Measurements from ENCODE around the gene TBL1Y. TPM values are rescaled to one million over a fixed set of nuclear protein-coding genes. Genes with fewer than 3 reads are reported as not detected.

The TBL1Y gene
- polyA plus RNA-seq, 1 donor from 2014 or later, result not detected

DNA sequence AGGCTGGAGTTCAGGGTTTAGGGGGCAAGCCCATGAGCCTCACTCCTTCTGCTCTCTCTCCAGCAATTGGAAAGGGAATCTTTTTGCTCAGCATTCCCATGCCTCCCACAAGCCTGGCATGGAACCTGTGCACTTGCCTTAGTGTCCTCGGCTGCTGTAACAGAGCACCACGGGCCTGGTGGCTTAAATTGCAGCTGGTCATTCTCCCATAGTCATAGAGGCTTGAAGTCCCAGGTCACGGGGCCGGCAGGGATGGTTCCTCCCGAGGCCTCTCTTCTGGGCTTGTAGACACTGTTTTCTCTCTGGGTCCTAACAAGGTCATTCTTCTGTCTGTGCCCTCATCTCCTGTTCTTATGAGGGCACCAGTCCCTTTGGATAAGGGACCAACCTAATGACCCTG is 57.2 kb downstream of the TBL1Y start:
- no peak overlapping the region for H3K4me2 ChIP-seq (ENCODE audit: low read length)
- no peaks in the 10 kb centered on the region for H3K27me3 ChIP-seq (ENCODE audit: insufficient read depth, low read depth, low read length)
- no peaks in the 10 kb centered on the region for H3F3A ChIP-seq (ENCODE audit: insufficient read depth, low read length, poor library complexity, severe bottlenecking)
- no peaks in the 10 kb centered on the region for H3K9me3 ChIP-seq (ENCODE audit: low read length)
- H3K36me3 ChIP-seq (ENCODE audit: insufficient read depth, low read length), result no peaks in the 10 kb centered on the region
- H3K79me2 ChIP-seq (replicated peaks; ENCODE audit: insufficient read depth, low read length), result no peaks in the 10 kb centered on the region
- TF ChIP-seq RAD21 (conservative IDR thresholded peaks at IDR 0.05) (no peak), POLR2AphosphoS5 (IDR thresholded peaks at IDR 0.05) (no peak), MXI1 (conservative IDR thresholded peaks at IDR 0.05; ENCODE audit: poor library complexity, severe bottlenecking) (no peak), EP300 (conservative IDR thresholded peaks at IDR 0.05; ENCODE audit: poor library complexity, severe bottlenecking) (no peak), EZH2 (IDR thresholded peaks at IDR 0.05; ENCODE audit: borderline replicate concordance, insufficient read depth, low read length, poor library complexity, severe bottlenecking) (no peak), TAF1 (IDR thresholded peaks at IDR 0.05; ENCODE audit: low read depth) (no peak), SMC3 (conservative IDR thresholded peaks at IDR 0.05; ENCODE audit: poor library complexity) (no peak)
- TF ChIP-seq, protein P1, sequence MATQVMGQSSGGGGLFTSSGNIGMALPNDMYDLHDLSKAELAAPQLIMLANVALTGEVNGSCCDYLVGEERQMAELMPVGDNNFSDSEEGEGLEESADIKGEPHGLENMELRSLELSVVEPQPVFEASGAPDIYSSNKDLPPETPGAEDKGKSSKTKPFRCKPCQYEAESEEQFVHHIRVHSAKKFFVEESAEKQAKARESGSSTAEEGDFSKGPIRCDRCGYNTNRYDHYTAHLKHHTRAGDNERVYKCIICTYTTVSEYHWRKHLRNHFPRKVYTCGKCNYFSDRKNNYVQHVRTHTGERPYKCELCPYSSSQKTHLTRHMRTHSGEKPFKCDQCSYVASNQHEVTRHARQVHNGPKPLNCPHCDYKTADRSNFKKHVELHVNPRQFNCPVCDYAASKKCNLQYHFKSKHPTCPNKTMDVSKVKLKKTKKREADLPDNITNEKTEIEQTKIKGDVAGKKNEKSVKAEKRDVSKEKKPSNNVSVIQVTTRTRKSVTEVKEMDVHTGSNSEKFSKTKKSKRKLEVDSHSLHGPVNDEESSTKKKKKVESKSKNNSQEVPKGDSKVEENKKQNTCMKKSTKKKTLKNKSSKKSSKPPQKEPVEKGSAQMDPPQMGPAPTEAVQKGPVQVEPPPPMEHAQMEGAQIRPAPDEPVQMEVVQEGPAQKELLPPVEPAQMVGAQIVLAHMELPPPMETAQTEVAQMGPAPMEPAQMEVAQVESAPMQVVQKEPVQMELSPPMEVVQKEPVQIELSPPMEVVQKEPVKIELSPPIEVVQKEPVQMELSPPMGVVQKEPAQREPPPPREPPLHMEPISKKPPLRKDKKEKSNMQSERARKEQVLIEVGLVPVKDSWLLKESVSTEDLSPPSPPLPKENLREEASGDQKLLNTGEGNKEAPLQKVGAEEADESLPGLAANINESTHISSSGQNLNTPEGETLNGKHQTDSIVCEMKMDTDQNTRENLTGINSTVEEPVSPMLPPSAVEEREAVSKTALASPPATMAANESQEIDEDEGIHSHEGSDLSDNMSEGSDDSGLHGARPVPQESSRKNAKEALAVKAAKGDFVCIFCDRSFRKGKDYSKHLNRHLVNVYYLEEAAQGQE (IDR thresholded peaks at IDR 0.05; ENCODE audit: borderline replicate concordance), result no peak
- TF ChIP-seq, protein P2, sequence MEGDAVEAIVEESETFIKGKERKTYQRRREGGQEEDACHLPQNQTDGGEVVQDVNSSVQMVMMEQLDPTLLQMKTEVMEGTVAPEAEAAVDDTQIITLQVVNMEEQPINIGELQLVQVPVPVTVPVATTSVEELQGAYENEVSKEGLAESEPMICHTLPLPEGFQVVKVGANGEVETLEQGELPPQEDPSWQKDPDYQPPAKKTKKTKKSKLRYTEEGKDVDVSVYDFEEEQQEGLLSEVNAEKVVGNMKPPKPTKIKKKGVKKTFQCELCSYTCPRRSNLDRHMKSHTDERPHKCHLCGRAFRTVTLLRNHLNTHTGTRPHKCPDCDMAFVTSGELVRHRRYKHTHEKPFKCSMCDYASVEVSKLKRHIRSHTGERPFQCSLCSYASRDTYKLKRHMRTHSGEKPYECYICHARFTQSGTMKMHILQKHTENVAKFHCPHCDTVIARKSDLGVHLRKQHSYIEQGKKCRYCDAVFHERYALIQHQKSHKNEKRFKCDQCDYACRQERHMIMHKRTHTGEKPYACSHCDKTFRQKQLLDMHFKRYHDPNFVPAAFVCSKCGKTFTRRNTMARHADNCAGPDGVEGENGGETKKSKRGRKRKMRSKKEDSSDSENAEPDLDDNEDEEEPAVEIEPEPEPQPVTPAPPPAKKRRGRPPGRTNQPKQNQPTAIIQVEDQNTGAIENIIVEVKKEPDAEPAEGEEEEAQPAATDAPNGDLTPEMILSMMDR (IDR thresholded peaks at IDR 0.05; ENCODE audit: poor library complexity, severe bottlenecking), result no peak
- no peak overlapping the region for H3K27ac ChIP-seq (ENCODE audit: low read length)
- no peaks in the 10 kb centered on the region for H4K20me1 ChIP-seq (ENCODE audit: insufficient read depth)
- H2AFZ ChIP-seq (ENCODE audit: low read depth, low read length), result no peak overlapping the region
- no peak overlapping the region for H3K9ac ChIP-seq (ENCODE audit: low read length)
- no peaks in the 10 kb centered on the region for H3K9me2 ChIP-seq (ENCODE audit: insufficient read depth, low read length)
- H3K4me3 ChIP-seq (ENCODE audit: low read length), result no peak overlapping the region

DNA sequence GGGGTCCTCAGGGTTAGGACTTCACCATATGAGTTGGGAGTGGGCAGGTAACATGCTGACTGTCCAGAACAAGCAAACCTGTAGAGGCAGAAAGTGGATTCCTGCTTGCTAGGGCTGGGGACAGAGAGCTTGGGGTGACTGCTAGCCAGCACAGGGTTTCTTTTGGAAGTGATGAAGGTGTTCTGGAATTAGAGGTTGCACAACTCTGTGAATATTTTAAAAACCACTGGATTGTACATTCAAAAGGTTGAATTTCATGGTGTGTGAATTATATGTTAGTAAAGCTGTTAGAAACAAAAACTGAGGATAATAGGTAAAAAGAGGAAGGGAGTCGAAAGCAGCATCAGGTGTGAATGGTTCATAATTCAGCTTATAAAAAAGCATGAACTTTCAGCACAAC is 57.7 kb downstream of the TBL1Y start:
- Histone ChIP-seq H3K4me3 (ENCODE audit: low read length) (no peak overlapping the region), H3K27ac (ENCODE audit: low read length) (no peak overlapping the region)
- TF ChIP-seq EZH2 (IDR thresholded peaks at IDR 0.05; ENCODE audit: borderline replicate concordance, insufficient read depth, low read length, poor library complexity, severe bottlenecking) (no peak), POLR2AphosphoS5 (IDR thresholded peaks at IDR 0.05) (no peak), TAF1 (IDR thresholded peaks at IDR 0.05; ENCODE audit: low read depth) (no peak), RAD21 (conservative IDR thresholded peaks at IDR 0.05) (no peak), MXI1 (conservative IDR thresholded peaks at IDR 0.05; ENCODE audit: poor library complexity, severe bottlenecking) (no peak), SMC3 (conservative IDR thresholded peaks at IDR 0.05; ENCODE audit: poor library complexity) (no peak), EP300 (conservative IDR thresholded peaks at IDR 0.05; ENCODE audit: poor library complexity, severe bottlenecking) (no peak)
- TF ChIP-seq, protein P2 (IDR thresholded peaks at IDR 0.05; ENCODE audit: poor library complexity, severe bottlenecking), result no peak
- TF ChIP-seq, protein P1 (IDR thresholded peaks at IDR 0.05; ENCODE audit: borderline replicate concordance), result no peak

More for the DNA sequence above, 57.7 kb downstream of the TBL1Y start:
- H3F3A ChIP-seq (ENCODE audit: insufficient read depth, low read length, poor library complexity, severe bottlenecking), result no peaks in the 10 kb centered on the region
- no peaks in the 10 kb centered on the region for H3K9me3 ChIP-seq (ENCODE audit: low read length)
- no peak overlapping the region for H3K4me2 ChIP-seq (ENCODE audit: low read length)
- H3K79me2 ChIP-seq (replicated peaks; ENCODE audit: insufficient read depth, low read length), result no peaks in the 10 kb centered on the region
- no peak overlapping the region for H3K9ac ChIP-seq (ENCODE audit: low read length)
- no peaks in the 10 kb centered on the region for H3K9me2 ChIP-seq (ENCODE audit: insufficient read depth, low read length)
- no peak overlapping the region for H2AFZ ChIP-seq (ENCODE audit: low read depth, low read length)
- no peaks in the 10 kb centered on the region for H3K36me3 ChIP-seq (ENCODE audit: insufficient read depth, low read length)
- no peaks in the 10 kb centered on the region for H4K20me1 ChIP-seq (ENCODE audit: insufficient read depth)
- H3K27me3 ChIP-seq (ENCODE audit: insufficient read depth, low read depth, low read length), result no peaks in the 10 kb centered on the region

Data from neural cell (in vitro differentiated cells).